Thyroid gland (tissue), 4 donors: Measurements from ENCODE around the gene C11orf58. TPM values are rescaled to one million over a fixed set of nuclear protein-coding genes. Genes with fewer than 3 reads are reported as not detected.

Source experiments
- DNase-seq, 2 donors: peaks; one replicate each; pipeline ENCODE4 v3.0.0-alpha.2; 2019
- H3K27ac ChIP-seq, 3 donors: fragments of 200-600 bp; sonication (generic); 1 replicate in 2 of 3; 2 replicates in 1 of 3; pipeline ENCODE4 v1.5.1; 2016 to 2019; ENCODE audit warnings: mild to moderate bottlenecking in 1 of 3, moderate library complexity in 1 of 3
- H3K27me3 ChIP-seq: fragments of 200-600 bp; sonication (generic); one replicate; pipeline ENCODE4 v1.5.1; 2019
- H3K36me3 ChIP-seq, 2 donors: fragments of 200-600 bp; sonication (generic); one replicate each; pipeline ENCODE4 v1.5.1; 2016 to 2019
- H3K4me1 ChIP-seq, 2 donors: fragments of 200-600 bp; sonication (generic); one replicate each; pipeline ENCODE4 v1.5.1; 2017 to 2019
- H3K4me3 ChIP-seq, 3 donors: fragments of 200-600 bp; sonication (generic); replicated peaks in 1 of 3; 1 replicate in 2 of 3; 2 replicates in 1 of 3; pipeline ENCODE4 v1.5.1; 2016; ENCODE audit warnings: mild to moderate bottlenecking in 1 of 3
- H3K9me3 ChIP-seq: fragments of 200-600 bp; sonication (generic); one replicate; pipeline ENCODE4 v1.5.1; 2017
- POLR2A ChIP-seq, 2 donors: fragments of 450-650 bp; IDR thresholded peaks; one replicate each; pipeline ENCODE4 v1.6.1; 2017; ENCODE audit warnings: antibody characterized with exemption in 2 of 2, mild to moderate bottlenecking in 2 of 2, moderate library complexity in 1 of 2
- WGBS, 2 donors: methylation state at CpG; one replicate each; pipeline ENCODE4 v1.1.5; 2017; 5-methylcytosine and 5-hydroxymethylcytosine counted together
- intact Hi-C: fragments of 100-400 bp; cut with DNase I; formaldehyde crosslinking; loops from one replicate; pipeline ENCODE4 v1.15.1; 2023
- total RNA-seq, 4 donors: library from RNA; depleted of rRNA; stranded (reverse); fragments of >200 nt; gene quantifications; one replicate each; pipeline ENCODE4 v1.2.3, GENCODE V29; 2016
- TF ChIP-seq, protein P1 (sequence below), 6 experiments: fragments of 200-600 bp in 3 of 6; fragments of 450-650 bp in 3 of 6; sonication (generic) in 3 of 6; IDR thresholded peaks; one replicate each; pipeline ENCODE4 v1.5.1; 2016 to 2019; ENCODE audit warnings: antibody characterized with exemption in 6 of 6, mild to moderate bottlenecking in 2 of 6, inconsistent platforms in 1 of 6, moderate library complexity in 1 of 6

Gene C11orf58
- total RNA-seq, 4 donors from 2014 or later, result 190 to 280 (median 195) TPM

DNA sequence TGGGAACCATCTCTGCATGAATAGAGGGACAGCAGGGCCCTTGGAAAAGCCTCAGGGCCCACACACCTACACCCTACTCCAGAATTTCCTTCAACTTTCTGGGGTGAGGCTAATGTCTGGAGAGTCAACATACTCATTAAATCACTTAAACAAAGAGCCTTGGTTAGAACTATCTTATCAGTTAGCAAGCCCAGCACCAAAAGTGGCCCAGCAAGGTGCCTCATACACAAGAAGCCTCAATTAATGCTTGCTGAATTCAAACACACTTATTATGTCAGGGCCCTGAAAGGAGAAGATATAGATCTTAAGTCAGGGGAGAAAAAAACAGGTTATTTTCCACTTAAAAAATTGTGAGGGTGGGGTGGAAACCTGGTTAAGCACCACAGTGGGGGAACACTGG, 61.4 kb downstream of the C11orf58 start:
- H3K27me3 ChIP-seq, result no peaks in the 10 kb centered on the region
- H3K27ac ChIP-seq, result no peak overlapping the region
- TF ChIP-seq POLR2A (IDR thresholded peaks at IDR 0.05), result no peak
- TF ChIP-seq, protein P1, sequence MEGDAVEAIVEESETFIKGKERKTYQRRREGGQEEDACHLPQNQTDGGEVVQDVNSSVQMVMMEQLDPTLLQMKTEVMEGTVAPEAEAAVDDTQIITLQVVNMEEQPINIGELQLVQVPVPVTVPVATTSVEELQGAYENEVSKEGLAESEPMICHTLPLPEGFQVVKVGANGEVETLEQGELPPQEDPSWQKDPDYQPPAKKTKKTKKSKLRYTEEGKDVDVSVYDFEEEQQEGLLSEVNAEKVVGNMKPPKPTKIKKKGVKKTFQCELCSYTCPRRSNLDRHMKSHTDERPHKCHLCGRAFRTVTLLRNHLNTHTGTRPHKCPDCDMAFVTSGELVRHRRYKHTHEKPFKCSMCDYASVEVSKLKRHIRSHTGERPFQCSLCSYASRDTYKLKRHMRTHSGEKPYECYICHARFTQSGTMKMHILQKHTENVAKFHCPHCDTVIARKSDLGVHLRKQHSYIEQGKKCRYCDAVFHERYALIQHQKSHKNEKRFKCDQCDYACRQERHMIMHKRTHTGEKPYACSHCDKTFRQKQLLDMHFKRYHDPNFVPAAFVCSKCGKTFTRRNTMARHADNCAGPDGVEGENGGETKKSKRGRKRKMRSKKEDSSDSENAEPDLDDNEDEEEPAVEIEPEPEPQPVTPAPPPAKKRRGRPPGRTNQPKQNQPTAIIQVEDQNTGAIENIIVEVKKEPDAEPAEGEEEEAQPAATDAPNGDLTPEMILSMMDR (IDR thresholded peaks at IDR 0.05), result no peak
- intact Hi-C loops, result no loop called here
- no peak overlapping the region for H3K4me3 ChIP-seq
- peaks cover 8 to 14% of the 10 kb centered on the region in 2 donors for H3K4me1 ChIP-seq
- DNase-seq, result no peak
- H3K36me3 ChIP-seq, result no peaks in the 10 kb centered on the region
- H3K9me3 ChIP-seq, result no peaks in the 10 kb centered on the region

DNA sequence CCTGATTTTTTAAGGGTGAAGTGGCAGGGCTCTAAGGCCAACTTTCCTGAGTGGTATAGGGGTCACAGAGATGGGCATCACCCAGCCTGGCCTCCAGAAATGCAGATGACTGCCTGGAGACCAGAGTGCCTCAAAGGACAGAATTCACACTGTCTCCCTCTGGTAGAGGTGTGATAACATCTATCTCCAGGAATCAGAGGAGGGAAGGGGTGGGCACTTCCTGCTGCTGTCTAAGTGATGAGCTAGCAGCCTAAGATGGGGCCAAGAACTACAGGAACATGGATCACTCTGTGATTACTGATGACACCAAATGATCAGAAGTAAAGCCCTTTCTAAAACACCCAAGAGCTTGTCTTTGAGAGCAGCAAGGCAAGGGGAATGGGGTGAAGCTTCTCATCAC, 61.9 kb downstream of the C11orf58 start:
- H3K4me3 ChIP-seq, result no peak overlapping the region
- no peaks in the 10 kb centered on the region for H3K36me3 ChIP-seq
- TF ChIP-seq POLR2A (IDR thresholded peaks at IDR 0.05), result no peak
- TF ChIP-seq, protein P1 (IDR thresholded peaks at IDR 0.05), result no peak
- peaks cover 8 to 19% of the 10 kb centered on the region in 2 donors for H3K4me1 ChIP-seq
- no peaks in the 10 kb centered on the region for H3K9me3 ChIP-seq
- H3K27ac ChIP-seq, result no peak overlapping the region
- no peaks in the 10 kb centered on the region for H3K27me3 ChIP-seq
- intact Hi-C loops, result no loop called here
- no peak for DNase-seq

DNA sequence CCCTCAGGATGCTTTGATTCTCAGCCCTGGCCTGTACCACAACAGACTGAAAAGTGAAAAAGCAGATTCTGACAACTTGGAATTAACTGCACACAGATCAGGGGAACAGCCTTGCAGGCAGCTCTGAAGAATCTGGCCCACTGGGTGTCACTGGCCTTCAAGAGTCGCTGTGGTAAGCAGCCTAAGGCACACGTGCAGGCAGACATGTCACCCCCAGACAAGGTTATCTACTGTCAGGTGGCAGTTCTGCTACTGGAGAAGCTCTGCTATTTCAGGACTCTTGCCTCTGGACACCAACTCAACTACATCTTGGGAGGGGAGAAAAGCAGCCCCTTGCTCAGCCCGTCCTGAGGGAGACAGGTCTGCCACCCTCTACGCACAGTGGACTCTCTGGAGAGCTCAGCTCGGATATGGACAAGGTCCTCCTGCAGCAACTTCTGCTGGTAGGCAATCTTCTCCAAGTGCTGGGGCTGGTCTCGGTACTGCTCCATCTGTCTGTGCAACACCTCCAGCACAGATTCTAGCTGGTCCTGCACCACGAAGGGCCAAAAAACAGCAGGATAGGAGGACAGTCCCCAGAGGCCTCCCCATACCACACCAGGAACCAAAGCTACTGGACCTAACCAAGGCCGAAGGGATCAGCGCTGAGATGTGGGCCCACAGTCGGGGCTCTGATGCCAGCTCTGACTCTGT, 63.0 kb downstream of the C11orf58 start:
- DNase-seq, result no peak
- Histone ChIP-seq H3K9me3 (no peaks in the 10 kb centered on the region), H3K27ac (no peak overlapping the region), H3K27me3 (no peaks in the 10 kb centered on the region), H3K36me3 (no peaks in the 10 kb centered on the region), H3K4me3 (no peak overlapping the region), H3K4me1 (peaks cover 8 to 28% of the 10 kb centered on the region in 2 donors)
- intact Hi-C loops, result no loop called here
- TF ChIP-seq, protein P1 (IDR thresholded peaks at IDR 0.05), result no peak
- no peak for TF ChIP-seq POLR2A (IDR thresholded peaks at IDR 0.05)
- 87 to 94% methylated on average over 10 of the region's 10 CpGs for WGBS, 2 donors

DNA sequence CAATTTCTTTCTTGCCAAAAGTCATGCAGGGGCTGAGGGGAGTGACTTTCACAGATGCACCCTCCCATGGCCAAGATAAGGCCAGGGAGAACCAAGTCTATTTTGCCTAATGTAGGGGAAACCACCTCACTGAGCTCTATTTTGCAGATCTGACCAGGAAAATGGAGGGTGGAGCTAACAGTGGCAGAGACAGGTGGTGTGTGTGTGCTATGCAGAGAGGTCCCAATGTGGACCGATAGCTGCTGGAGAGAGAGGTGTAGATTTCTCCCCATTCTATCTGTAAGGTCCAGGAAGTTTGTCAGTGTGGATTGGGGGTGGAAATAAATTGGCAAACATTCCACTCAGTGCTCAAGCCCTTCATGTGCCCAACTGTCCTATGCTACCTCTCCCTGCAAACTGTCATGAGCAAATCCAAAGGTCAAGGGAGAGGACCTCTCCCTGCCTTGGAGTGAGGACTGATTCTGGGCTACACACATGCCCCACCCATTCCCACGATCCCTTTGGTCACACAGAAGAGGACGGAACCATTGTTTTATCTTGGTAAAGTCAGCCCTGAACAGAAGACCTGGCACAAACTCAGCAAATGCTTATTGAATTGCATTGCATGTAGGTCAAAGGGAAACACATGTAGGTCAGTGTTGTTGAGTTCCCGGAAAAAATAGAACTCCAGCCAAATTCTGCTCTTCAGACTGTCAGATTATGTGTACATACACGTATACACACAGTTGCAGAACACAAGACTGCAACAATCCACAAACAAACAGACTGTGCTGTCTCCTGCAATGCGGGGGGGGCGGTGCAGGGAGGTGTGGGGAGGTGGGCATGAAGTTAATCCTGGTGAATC, 65.9 kb downstream of the C11orf58 start:
- H3K27ac ChIP-seq, result peak overlapping the region in 1 of 3 donors; percentile 51

More for the DNA sequence above, 65.9 kb downstream of the C11orf58 start:
- intact Hi-C loops, result no loop called here
- TF ChIP-seq, protein P1 (IDR thresholded peaks at IDR 0.05), result no peak
- TF ChIP-seq POLR2A (IDR thresholded peaks at IDR 0.05), result no peak
- no peak for DNase-seq
- Histone ChIP-seq H3K4me3 (no peak overlapping the region), H3K4me1 (peaks cover 17 to 49% of the 10 kb centered on the region in 2 donors), H3K9me3 (no peaks in the 10 kb centered on the region), H3K36me3 (no peaks in the 10 kb centered on the region), H3K27me3 (no peaks in the 10 kb centered on the region)
- 37 to 40% methylated on average over 7 of the region's 7 CpGs for WGBS, 2 donors
